ENCODE measurements around the gene CNBD2. TPM values are rescaled to one million over a fixed set of nuclear protein-coding genes. Genes with fewer than 3 reads are reported as not detected.

Gene CNBD2
- polyA plus RNA-seq, 1 donor (not counting 4 experiments of a cell fraction or from before 2014, with no cell fraction given), result 3.0 TPM

DNA sequence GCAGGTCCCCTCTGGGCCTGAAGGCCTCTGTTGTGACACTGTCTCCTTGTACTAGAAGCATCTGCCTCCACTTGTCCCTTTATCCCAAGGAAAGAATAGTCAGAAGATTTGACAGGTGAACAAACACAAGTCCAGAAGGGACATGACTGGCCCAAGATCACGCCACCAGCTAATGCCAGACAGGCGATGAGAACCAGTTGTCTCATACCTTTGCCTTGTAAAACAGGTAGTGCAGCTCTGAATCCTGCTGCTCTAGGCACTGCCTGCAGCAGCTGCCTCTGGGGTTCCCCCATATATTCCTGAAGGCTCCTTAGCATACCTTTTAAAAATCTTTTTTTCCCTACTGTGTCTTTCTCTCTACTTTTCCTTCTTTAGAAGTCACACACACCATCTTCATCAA, 39.1 kb upstream of the CNBD2 start:
- peaks cover 11 to 18% of the 10 kb centered on the region in 2 experiments for H3K36me3 ChIP-seq (ENCODE audit: control insufficient read depth in 2 of 2, extremely low read depth in 1 of 2, insufficient read depth in 2 of 2, low read length in 2 of 2)
- TF ChIP-seq, protein P1, sequence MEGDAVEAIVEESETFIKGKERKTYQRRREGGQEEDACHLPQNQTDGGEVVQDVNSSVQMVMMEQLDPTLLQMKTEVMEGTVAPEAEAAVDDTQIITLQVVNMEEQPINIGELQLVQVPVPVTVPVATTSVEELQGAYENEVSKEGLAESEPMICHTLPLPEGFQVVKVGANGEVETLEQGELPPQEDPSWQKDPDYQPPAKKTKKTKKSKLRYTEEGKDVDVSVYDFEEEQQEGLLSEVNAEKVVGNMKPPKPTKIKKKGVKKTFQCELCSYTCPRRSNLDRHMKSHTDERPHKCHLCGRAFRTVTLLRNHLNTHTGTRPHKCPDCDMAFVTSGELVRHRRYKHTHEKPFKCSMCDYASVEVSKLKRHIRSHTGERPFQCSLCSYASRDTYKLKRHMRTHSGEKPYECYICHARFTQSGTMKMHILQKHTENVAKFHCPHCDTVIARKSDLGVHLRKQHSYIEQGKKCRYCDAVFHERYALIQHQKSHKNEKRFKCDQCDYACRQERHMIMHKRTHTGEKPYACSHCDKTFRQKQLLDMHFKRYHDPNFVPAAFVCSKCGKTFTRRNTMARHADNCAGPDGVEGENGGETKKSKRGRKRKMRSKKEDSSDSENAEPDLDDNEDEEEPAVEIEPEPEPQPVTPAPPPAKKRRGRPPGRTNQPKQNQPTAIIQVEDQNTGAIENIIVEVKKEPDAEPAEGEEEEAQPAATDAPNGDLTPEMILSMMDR (optimal IDR thresholded peaks at IDR 0.05 in 1 of 3, IDR thresholded peaks at IDR 0.05 in 1 of 3, conservative IDR thresholded peaks at IDR 0.05 in 1 of 3; ENCODE audit: extremely low read depth in 1 of 3, insufficient read depth in 2 of 3, low read length in 3 of 3), result no peak
- TF ChIP-seq EZH2 (IDR thresholded peaks at IDR 0.05; ENCODE audit: low read length), result no peak

DNA sequence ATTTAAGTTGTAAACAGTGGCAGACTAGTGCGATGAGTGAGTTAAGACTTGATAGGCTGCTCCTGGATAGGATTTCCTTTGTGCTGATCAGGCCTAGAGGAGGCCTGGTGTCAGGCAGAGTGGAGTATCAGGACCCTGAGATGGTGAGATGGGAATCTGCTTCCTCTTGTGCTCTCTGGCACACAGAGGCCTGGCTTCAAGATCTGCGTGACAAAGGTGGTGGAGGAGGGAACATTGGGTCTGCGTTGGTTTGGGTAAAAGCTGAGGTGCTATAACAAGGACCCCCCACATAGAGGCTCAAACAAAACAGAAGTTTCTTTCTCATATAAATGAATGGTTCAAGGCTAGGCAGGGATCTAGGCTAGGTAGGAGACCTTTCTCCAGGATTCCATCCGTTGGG, 34.3 kb upstream of the CNBD2 start:
- DNase-seq (ENCODE audit: low read depth, low spot score), result no peak
- Histone ChIP-seq H3K79me2 (ENCODE audit: control insufficient read depth, insufficient read depth, low read length) (no peaks in the 10 kb centered on the region), H2AFZ (ENCODE audit: control insufficient read depth, low read length) (no peak overlapping the region), H4K20me1 (ENCODE audit: control insufficient read depth, extremely low read depth, insufficient read depth, low read length) (no peaks in the 10 kb centered on the region), H3K36me3 (ENCODE audit: control insufficient read depth in 2 of 2, extremely low read depth in 1 of 2, insufficient read depth in 2 of 2, low read length in 2 of 2) (peaks cover 11 to 12% of the 10 kb centered on the region in 2 experiments), H3K9me3 (ENCODE audit: control insufficient read depth, low read depth, low read length) (no peaks in the 10 kb centered on the region), H3K4me3 (ENCODE audit: control insufficient read depth in 2 of 3, extremely low read depth in 1 of 3, insufficient read depth in 2 of 3, low read depth in 1 of 3, low read length in 3 of 3) (no peak overlapping the region), H3K27me3 (ENCODE audit: control insufficient read depth, extremely low read depth, insufficient read depth, low read length) (no peaks in the 10 kb centered on the region), H3K9me1 (ENCODE audit: control insufficient read depth, extremely low read depth, insufficient read depth, low read length) (no peaks in the 10 kb centered on the region), H3K4me2 (ENCODE audit: control insufficient read depth, extremely low read depth, insufficient read depth, low read depth, low read length) (no peak overlapping the region), H3K9ac (ENCODE audit: control insufficient read depth, extremely low read depth, insufficient read depth, low read length) (no peak overlapping the region), H3K27ac (ENCODE audit: control insufficient read depth, insufficient read depth, low read length) (no peak overlapping the region), H3K4me1 (ENCODE audit: control insufficient read depth, extremely low read depth, insufficient read depth, low read length) (no peaks in the 10 kb centered on the region)
- TF ChIP-seq, protein P1 (optimal IDR thresholded peaks at IDR 0.05 in 1 of 3, IDR thresholded peaks at IDR 0.05 in 1 of 3, conservative IDR thresholded peaks at IDR 0.05 in 1 of 3; ENCODE audit: extremely low read depth in 1 of 3, insufficient read depth in 2 of 3, low read length in 3 of 3), result no peak
- TF ChIP-seq EZH2 (IDR thresholded peaks at IDR 0.05; ENCODE audit: low read length), result no peak
- dilution Hi-C loops (cut with MboI; ENCODE audit: extremely low pct_ligation_motif_present, low sequenced_read_pairs), result no loop called here
- FAIRE-seq, result no peak

More for the DNA sequence above, 39.1 kb upstream of the CNBD2 start:
- FAIRE-seq (no peak), DNase-seq (ENCODE audit: low read depth, low spot score) (no peak)
- Histone ChIP-seq H3K4me2 (ENCODE audit: control insufficient read depth, extremely low read depth, insufficient read depth, low read depth, low read length) (no peak overlapping the region), H3K9me1 (ENCODE audit: control insufficient read depth, extremely low read depth, insufficient read depth, low read length) (no peaks in the 10 kb centered on the region), H3K27ac (ENCODE audit: control insufficient read depth, insufficient read depth, low read length) (no peak overlapping the region), H3K79me2 (ENCODE audit: control insufficient read depth, insufficient read depth, low read length) (no peaks in the 10 kb centered on the region), H3K27me3 (ENCODE audit: control insufficient read depth, extremely low read depth, insufficient read depth, low read length) (no peaks in the 10 kb centered on the region), H3K9ac (ENCODE audit: control insufficient read depth, extremely low read depth, insufficient read depth, low read length) (no peak overlapping the region), H3K9me3 (ENCODE audit: control insufficient read depth, low read depth, low read length) (no peaks in the 10 kb centered on the region), H2AFZ (ENCODE audit: control insufficient read depth, low read length) (no peak overlapping the region), H3K4me1 (ENCODE audit: control insufficient read depth, extremely low read depth, insufficient read depth, low read length) (no peaks in the 10 kb centered on the region), H3K4me3 (ENCODE audit: control insufficient read depth in 2 of 3, extremely low read depth in 1 of 3, insufficient read depth in 2 of 3, low read depth in 1 of 3, low read length in 3 of 3) (no peak overlapping the region), H4K20me1 (ENCODE audit: control insufficient read depth, extremely low read depth, insufficient read depth, low read length) (no peaks in the 10 kb centered on the region)
- dilution Hi-C loops (cut with MboI; ENCODE audit: extremely low pct_ligation_motif_present, low sequenced_read_pairs), result no loop called here

Measured in keratinocyte (primary cell).